ENCODE data around the gene CSGALNACT2.
"Not testable (repeated sequence)": the region's sequence is repeated elsewhere in the genome, so short reads cannot be mapped to it uniquely, and the experiment has no call there.

Gene CSGALNACT2, protein sequence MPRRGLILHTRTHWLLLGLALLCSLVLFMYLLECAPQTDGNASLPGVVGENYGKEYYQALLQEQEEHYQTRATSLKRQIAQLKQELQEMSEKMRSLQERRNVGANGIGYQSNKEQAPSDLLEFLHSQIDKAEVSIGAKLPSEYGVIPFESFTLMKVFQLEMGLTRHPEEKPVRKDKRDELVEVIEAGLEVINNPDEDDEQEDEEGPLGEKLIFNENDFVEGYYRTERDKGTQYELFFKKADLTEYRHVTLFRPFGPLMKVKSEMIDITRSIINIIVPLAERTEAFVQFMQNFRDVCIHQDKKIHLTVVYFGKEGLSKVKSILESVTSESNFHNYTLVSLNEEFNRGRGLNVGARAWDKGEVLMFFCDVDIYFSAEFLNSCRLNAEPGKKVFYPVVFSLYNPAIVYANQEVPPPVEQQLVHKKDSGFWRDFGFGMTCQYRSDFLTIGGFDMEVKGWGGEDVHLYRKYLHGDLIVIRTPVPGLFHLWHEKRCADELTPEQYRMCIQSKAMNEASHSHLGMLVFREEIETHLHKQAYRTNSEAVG

DNA sequence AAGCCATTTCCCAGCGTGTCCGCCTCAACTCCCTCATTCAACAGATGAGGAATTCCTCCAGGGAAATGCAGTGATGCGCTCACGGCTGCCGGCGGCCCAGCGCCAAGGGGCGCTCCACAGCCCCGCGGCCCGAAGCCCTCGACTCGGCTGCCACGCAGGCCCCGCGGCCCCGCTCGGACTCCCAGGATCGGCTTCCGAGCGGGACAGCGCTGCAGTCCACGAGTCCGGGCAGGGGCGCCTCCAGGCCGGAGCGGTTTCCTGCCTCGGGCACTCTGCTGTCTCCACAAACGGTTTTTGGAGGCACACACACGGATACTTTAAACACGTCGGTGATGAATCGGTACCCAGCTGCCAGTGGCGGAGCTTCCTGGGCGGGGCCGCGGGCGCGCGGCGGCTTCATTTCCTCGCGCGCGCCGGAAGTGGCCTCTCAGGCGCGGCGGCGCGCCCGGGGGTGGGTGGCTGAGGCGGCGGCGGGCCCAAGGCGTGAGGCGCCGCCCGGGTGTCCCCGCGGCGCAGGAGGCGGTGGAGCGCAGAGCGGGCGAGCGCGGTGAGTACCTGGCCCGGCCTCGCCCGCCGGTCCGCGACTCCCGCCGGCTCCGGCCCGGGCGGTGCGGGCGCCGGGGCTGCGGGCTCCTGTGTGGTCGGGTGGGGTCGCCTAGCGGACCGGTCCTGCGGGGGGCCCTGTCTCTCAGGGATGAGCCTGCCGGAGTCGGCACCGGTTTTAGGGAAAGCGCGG is at the start of gene CSGALNACT2:
Gene CSGALNACT2 (plus strand): TSS at position 425 of the 736 bp plus-strand sequence. CDS start 16,705 bp downstream, outside the sequence.
- DNase-seq: peak; percentile 87

DNA sequence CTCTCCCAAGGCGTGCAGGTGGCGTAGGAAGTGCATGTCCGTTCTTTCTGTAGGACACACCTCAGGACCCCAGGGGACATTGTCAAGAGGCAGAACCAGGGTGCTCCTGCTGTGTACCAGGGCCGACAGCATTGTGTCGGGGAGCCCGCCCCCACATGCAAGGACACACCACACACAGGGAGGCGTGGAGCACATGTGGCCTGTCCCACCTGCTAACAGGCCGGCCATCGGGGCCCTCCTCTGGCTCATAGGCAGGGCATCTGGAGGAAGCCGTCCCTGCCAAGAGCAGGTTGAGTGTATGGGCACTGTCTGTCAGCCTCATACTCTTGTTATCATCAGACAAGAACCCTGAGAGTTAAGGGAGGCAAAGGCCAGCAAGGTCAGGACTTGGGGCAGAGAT is 48.7 kb upstream of the CSGALNACT2 start:
- no peak for DNase-seq

DNA sequence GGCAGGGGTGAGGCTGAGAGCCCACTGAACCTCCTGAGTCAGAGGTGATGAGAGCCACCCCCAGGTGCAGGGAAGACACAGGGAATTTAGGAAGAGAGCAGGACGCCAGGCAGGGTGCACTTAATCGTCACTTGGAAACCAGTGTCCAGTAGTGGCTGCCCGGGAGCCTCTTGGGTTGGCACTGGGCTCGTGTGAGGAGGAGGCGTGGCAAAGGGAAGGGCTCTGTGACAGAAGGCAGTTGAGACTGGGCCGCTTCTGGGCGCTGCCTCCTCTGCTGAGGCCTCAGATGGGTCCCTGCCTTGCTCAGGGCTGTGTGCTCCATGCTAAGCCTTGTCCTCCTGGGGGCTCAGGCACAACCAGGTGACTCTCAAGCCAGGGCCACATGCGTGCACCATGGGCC is 48.1 kb upstream of the CSGALNACT2 start:
- DNase-seq: no peak

DNA sequence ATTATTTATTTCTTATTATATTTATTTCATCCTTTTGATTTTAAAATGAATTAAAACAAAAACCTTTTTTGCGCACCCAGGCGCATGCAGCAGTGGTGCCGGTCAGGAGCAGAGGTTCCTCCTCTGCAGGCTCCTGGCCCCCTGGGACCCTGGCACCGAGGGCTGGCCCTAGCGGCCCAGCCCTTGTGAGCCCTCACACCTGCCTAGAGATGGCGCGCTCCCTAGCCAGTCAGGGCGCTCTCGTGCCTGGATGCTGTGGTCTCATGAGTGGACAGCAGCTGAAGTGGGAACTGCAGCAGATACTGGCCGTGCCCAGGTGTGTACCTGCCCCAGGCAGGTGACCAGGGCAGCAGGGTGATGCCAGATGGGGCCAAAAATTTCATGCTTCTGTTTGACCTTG is 47.6 kb upstream of the CSGALNACT2 start:
- DNase-seq: no peak

DNA sequence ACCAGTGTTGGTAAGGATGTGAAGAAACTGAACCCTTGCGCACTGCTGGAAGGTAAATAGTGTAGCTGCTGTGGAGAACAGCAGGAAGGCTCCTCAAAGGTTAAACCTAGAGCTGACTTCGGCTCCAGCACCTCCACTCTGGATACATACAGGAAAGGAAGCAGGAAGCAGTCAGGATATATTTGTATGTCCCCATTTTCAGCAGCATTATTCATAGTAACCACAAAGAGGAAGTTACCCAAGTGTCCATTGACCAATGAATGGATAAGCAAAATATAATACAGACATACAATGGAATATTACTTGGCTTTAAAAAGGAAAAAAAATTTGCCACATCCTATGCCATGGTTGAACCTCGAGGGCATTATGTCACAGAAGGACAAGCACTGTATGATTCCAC is 46.4 kb upstream of the CSGALNACT2 start:
- DNase-seq: no peak

DNA sequence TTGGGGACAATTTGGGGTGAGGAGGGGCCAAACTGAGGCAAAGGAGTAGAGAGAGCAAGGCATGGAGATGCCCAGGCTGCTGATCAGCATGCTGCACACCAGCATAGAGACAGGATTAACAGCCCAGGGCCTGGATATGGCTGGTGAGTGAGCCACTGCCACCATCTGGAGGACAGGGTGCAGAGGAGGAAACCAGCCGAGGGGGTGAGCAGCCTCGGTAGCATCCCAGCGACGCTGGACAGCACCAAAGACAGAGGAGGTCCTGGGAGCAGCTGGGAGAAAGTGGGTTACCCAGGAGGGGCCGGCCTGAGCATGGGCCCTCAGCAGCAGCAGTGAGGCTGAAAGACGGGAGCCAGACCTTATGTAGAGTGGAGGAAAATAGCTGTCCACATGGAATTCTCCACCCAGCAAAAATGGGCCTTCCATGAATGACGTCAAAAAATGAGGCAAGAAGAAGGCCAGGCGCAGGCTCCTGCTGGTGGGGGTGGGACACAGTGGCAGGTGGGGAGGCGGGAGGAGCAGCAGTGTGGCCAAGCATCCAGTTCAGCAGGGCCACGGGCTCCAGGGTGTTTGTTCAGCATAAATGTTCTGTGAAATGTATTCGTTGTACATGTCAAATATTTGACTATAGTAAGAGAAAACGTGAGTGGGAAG is 44.7 kb upstream of the CSGALNACT2 start:
- DNase-seq: no peak

DNA sequence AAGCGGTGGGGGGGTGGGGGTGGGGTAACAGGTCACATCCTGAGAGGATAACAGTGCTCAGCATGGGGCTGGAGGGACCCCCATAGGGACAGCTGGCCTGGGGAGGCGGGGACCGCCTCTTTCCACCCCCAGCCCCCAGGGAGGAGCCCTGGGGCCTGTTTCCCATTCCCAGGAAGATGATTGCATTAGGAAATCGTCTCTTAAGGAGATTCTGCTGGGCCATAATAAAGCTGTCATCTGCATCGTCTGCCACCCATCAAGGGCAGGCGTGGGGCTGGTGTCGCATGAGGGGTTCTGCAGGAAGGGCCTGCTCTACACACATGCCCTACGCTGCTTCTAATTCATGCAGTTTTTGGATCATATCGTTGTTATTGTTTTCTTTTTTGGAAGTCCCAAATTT is 44.2 kb upstream of the CSGALNACT2 start:
- no peak for DNase-seq

DNA sequence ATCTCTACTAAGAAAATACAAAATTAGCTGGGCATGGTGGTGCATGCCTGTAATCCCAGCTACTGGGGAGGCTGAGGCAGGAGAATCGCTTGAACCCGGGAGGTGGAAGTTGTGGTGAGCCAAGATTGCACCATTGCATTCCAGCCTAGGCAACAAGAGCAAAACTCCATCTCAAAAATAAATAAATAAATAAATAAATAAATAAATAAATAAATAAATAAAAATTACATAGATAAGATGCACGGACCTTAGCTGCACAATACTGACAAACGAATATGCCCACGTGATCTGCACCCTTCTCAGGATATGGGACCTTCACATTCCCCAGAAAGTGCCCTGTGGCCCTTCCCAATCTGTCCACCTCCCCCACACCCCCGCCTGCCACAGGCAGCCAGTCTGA is 38.9 kb upstream of the CSGALNACT2 start:
- DNase-seq: not testable (repeated sequence)

DNA sequence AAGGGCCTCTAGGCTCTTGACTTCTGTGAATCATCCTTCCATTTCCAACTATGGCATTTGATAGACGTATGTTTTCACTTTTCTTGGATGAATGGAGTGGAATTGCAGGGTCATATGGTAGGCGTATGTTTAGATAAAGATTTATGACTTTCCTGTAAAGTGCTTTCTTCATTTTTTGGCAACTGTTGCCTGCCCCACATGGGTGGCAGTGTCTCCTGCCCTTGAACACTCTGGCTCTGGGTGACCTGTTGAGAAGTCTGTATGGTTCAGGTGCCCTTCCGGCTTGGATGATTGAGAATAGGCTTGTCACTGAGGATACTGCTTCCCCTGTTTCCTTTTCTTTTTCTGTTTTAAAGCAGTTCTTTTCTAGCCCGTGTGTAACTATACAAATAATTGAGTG is 38.3 kb upstream of the CSGALNACT2 start:
- no peak for DNase-seq

DNA sequence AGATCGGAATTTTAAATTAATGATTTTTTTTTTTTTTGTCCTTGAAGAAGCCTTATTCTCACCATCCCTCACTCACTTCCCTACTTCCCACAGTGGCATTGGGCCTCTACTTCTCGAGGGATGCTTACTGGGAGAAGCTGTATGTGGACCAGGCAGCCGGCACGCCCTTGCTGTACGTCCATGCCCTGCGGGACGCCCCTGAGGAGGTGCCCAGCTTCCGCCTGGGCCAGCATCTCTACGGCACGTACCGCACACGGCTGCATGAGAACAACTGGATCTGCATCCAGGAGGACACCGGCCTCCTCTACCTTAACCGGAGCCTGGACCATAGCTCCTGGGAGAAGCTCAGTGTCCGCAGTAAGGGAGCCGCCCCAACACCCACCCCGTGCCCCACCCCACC is 37.9 kb upstream of the CSGALNACT2 start:
- DNase-seq: no peak

DNA sequence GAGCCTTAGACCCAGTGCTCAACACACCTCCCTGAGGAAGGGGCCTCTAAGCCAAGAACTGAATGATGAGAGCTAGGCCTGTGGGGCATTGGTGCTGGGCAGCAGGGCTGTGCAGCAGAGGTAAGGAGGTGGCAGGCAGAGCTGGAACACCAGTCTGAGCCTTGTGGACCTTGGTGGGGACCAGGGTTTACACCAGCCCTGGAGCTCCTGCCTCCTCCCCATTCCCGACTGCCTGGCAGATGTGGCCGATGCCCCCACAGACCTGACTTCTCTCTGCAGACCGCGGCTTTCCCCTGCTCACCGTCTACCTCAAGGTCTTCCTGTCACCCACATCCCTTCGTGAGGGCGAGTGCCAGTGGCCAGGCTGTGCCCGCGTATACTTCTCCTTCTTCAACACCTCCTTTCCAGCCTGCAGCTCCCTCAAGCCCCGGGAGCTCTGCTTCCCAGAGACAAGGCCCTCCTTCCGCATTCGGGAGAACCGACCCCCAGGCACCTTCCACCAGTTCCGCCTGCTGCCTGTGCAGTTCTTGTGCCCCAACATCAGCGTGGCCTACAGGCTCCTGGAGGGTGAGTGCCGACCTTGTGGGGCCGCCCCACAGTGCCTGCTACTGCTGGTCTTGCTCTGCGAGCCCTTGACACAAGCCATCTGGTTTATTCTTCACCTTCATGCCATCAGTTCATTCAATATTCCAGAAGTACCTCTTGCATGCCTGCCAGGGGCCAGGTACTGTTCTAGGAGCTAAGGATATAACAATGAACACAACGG is 36.0 kb upstream of the CSGALNACT2 start:
- no peak for DNase-seq

DNA sequence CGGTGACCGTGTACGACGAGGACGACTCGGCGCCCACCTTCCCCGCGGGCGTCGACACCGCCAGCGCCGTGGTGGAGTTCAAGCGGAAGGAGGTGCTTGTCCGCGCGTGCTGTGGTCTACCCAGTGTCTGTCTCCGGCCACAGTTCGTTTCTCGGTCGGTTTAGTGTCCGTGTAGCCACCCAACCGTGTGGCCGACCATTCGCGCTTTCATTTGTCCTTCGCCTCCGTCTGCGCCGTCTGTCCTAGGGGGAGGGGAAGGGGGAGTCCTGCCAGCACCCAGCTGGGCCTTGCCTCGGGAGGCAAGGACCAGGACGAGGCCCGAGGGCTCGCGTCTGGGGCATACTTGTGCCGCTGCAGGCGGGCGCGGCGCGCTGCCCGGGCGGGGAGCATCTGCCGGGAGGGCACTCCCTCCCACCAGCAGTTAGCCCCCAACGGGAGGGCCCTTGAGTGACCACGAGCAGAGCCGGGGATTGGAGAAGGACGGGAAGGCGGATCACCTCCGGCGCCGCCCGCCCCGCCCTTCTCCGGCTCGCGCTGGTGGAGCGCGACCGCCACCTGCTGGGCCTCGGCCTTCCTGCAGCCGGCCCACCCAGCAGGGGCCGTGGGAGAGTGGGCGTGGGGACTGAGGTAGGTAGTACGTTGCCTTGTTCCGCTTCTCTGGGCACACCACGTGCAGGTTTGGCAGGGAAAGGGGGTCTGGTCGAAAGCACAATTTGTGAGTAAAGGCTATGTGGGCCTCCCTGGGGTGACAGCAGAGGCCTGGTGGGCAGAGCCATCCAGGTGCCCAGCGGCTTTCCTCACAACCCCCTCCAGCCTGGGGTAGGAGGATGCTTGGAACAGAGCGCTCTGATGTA is 32.9 kb upstream of the CSGALNACT2 start:
- peak; percentile 72 for DNase-seq

DNA sequence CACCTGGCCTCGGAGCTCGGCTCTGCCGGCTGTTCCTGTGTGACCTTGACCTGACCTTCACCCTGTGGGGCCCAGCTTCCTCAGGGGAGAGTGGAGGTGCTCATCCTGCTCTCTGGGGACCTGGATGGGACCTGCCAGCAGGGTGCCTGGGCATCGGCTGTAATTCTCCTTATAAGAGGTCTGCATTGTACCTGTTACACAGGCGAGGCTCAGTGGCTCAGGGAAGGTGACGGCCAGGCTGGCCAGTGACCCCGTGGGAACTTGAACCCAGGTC is 32.4 kb upstream of the CSGALNACT2 start:
- no peak for DNase-seq

DNA sequence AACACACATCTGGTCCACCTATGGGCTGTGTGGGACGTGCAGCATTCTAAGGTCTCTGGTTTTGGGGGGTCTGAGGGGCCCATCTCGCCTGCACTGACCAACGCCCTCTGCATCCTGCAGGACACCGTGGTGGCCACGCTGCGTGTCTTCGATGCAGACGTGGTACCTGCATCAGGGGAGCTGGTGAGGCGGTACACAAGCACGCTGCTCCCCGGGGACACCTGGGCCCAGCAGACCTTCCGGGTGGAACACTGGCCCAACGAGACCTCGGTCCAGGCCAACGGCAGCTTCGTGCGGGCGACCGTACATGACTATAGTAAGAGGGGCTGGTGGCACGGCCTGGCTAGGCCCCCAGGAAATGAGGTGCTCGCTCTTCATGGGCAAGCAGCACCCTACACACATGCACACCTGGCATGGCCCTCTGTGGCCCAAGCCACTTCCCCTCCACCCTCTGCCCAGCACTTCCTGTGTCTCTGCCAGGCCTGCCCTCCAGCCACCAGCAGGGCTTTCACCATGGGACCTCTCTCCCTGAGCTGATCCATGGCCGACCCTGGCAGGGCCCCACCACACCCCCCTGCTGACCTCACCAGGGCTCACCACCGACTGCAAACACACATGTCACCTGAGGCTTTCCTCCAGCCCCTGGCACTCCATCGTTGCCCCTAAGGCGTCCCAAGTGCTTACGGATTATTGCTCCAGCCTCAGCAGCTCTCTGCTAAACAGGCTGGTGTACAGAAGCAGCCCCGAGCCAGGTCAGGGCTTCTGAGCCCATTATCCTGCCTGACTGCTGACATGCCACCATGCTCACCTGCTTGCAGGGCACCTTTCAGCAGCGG is 31.8 kb upstream of the CSGALNACT2 start:
- no peak for DNase-seq

DNA sequence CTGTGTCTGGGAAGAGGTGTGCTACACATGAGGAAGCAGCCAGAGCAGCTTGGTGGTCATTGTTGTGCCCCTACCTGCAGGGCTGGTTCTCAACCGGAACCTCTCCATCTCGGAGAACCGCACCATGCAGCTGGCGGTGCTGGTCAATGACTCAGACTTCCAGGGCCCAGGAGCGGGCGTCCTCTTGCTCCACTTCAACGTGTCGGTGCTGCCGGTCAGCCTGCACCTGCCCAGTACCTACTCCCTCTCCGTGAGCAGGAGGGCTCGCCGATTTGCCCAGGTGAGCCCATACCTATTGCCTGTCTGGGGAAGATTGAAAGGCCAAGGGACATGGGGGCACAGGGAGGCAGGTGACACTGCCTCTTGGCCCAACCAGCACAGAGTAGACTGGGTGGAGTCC is 29.3 kb upstream of the CSGALNACT2 start:
- DNase-seq: no peak

DNA sequence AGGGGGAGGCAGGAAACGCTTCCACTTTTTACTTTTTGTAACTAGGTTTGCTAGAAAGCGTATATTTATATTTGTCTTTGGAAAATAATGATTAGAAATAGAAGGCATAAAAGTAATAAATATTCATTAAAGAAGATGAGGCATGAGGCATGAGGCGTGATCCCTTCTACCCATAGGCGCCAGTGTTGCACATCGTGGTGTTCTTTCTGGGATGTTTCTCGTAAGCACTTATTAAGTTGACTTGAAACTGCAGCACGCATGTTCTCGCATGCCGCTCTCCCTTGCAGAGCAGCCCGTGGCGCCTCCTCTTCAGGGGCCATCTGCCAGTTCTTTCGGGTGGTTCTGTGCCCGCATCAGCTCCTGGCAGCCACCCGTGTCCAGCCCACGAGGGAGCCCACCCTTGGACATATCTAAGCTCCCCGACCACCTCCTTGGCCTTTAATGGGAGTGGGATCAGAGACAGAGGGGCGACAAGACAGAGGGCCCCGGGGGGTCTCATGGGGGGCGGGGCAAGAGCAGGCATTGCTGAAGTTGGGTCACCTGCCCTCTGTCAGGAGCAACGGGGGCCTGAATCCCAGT is 28.5 kb upstream of the CSGALNACT2 start:
- DNase-seq: no peak

DNA sequence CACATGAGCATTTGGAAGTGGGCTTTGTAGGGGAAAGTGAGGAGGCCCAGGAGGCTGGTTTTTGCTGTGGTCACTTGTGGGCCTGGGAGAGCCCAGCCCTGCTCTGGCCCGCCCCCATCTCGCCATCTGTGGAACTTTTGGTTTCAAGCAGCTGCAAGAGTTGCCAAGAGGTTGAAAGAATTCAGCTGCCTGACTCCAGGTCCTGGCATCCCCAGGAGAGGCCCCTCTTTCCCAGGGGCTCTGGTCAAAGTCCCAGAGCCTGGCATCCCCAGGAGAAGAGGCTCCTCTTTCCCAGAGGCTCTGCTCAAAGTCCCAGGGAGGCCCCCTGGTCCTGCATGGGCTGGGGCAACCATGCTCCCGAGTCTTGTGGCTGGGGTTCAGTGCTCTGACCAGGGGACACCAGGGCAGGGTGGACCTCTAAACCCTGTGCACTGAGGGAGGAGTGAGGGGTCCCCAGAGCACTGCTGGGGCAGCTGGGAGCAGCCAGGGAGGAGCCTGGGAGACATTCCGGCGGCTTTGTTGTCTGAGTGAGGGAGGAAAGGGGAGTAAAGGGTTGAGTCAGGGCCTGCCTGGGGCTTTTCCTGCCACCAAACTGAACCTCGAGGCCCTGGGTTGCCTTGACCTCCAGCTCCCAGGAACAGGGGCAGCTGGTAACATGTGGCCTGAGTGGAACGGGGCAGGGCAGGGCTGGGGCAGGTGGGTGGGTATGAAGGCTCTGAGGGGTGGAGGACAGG is 27.7 kb upstream of the CSGALNACT2 start:
- DNase-seq: no peak

DNA sequence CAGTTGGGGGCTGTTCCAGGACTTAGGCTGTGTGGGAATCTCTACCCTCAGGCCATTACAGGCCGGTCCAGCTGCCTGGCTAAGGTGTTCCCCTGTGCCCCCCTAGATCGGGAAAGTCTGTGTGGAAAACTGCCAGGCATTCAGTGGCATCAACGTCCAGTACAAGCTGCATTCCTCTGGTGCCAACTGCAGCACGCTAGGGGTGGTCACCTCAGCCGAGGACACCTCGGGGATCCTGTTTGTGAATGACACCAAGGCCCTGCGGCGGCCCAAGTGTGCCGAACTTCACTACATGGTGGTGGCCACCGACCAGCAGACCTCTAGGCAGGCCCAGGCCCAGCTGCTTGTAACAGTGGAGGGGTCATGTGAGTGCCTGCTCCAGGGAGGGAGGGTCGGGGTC is 27.1 kb upstream of the CSGALNACT2 start:
- no peak for DNase-seq

DNA sequence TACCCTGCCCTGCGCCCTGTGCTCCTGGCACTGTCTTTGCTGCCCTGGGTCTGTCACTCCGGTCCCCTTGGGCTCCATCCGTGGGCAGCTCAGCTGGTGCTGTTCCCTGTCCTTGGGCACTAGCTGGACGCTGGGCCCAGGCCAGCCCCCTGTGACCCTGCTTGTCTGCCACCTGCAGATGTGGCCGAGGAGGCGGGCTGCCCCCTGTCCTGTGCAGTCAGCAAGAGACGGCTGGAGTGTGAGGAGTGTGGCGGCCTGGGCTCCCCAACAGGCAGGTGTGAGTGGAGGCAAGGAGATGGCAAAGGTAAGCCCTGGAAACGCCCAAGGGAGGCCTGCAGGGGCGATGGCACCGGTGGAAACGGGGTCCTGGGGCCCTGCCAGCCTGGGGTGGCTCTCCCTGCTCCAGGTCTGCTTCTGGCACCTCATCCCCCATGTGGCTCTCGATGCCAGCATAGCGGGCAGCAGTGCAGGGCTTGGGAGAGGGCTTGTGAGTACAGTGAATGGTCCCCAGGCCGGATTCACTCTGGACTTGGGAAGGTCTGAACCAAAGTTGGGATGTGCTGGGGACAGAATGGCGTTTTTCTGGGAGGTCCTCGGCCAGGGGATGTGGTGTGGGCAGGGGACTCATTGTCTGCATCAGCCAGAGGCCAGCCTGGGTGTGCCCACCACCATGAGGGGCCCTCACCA is 26.2 kb upstream of the CSGALNACT2 start:
- no peak for DNase-seq
